ENCODE measurements around the gene CKS1B.

GRCh38 chr1:155009742-155010141, 35.3 kb downstream of the CKS1B start:
- no peak for TF ChIP-seq REST (IDR thresholded peaks at IDR 0.05; ENCODE audit: insufficient read depth in 1 of 2, low read depth in 2 of 2, low read length in 2 of 2)
- no peak for TF ChIP-seq POLR2AphosphoS5 (IDR thresholded peaks at IDR 0.05; ENCODE audit: low read depth, low read length)
- TF ChIP-seq TAF1 (IDR thresholded peaks at IDR 0.05; ENCODE audit: borderline replicate concordance, insufficient read depth, low read length) = no peak
- TF ChIP-seq SIN3A (IDR thresholded peaks at IDR 0.05; ENCODE audit: borderline replicate concordance, insufficient read depth, low read length) = no peak
- no peak for TF ChIP-seq FOXP2 (optimal IDR thresholded peaks at IDR 0.05; ENCODE audit: borderline replicate concordance, extremely low read depth, extremely low read length, insufficient read depth)
